ENCODE data around the gene EFHC2. TPM values are rescaled to one million over a fixed set of nuclear protein-coding genes. Genes with fewer than 3 reads are reported as not detected.

Gene EFHC2
- polyA plus RNA-seq, 1 donor from 2014 or later, result 0.22 TPM

DNA sequence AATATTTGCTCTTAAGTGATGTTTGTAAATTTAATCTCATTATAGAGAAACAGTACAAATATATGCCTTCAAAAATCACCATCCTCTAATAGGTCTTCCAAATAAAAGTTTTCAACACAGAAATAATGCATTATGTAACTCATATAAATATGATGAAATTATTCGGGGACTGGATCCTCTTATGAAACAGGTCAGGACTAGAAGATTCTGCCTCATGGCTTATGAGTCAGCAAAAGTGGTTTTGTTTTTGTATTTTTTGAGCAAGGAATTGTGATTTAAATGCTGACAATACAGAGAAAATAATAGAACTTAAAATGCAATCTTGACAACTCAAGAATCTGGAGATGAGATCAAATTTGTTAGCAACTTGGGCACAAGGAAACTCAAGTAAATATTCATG lies 190.6 kb downstream of the EFHC2 start:
- Histone ChIP-seq H3K27me3 (ENCODE audit: insufficient read depth, low read depth, low read length) (no peaks in the 10 kb centered on the region), H3K36me3 (ENCODE audit: insufficient read depth, low read length) (no peaks in the 10 kb centered on the region), H3K27ac (ENCODE audit: low read length) (peak overlapping the region; percentile 95), H3K79me2 (replicated peaks; ENCODE audit: insufficient read depth, low read length) (no peaks in the 10 kb centered on the region), H2AFZ (ENCODE audit: low read depth, low read length) (no peak overlapping the region), H3K9me2 (ENCODE audit: insufficient read depth, low read length) (no peaks in the 10 kb centered on the region), H4K20me1 (ENCODE audit: insufficient read depth) (no peaks in the 10 kb centered on the region), H3K9ac (ENCODE audit: low read length) (no peak overlapping the region), H3K9me3 (ENCODE audit: low read length) (no peaks in the 10 kb centered on the region), H3K4me2 (ENCODE audit: low read length) (no peak overlapping the region), H3K4me3 (ENCODE audit: low read length) (no peak overlapping the region), H3F3A (ENCODE audit: insufficient read depth, low read length, poor library complexity, severe bottlenecking) (no peaks in the 10 kb centered on the region)
- no peak for TF ChIP-seq MXI1 (conservative IDR thresholded peaks at IDR 0.05; ENCODE audit: poor library complexity, severe bottlenecking)
- TF ChIP-seq, protein P1, sequence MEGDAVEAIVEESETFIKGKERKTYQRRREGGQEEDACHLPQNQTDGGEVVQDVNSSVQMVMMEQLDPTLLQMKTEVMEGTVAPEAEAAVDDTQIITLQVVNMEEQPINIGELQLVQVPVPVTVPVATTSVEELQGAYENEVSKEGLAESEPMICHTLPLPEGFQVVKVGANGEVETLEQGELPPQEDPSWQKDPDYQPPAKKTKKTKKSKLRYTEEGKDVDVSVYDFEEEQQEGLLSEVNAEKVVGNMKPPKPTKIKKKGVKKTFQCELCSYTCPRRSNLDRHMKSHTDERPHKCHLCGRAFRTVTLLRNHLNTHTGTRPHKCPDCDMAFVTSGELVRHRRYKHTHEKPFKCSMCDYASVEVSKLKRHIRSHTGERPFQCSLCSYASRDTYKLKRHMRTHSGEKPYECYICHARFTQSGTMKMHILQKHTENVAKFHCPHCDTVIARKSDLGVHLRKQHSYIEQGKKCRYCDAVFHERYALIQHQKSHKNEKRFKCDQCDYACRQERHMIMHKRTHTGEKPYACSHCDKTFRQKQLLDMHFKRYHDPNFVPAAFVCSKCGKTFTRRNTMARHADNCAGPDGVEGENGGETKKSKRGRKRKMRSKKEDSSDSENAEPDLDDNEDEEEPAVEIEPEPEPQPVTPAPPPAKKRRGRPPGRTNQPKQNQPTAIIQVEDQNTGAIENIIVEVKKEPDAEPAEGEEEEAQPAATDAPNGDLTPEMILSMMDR (IDR thresholded peaks at IDR 0.05; ENCODE audit: poor library complexity, severe bottlenecking), result no peak
- TF ChIP-seq EZH2 (IDR thresholded peaks at IDR 0.05; ENCODE audit: borderline replicate concordance, insufficient read depth, low read length, poor library complexity, severe bottlenecking), result no peak
- TF ChIP-seq POLR2AphosphoS5 (IDR thresholded peaks at IDR 0.05), result no peak
- no peak for TF ChIP-seq RAD21 (conservative IDR thresholded peaks at IDR 0.05)
- TF ChIP-seq SMC3 (conservative IDR thresholded peaks at IDR 0.05; ENCODE audit: poor library complexity), result no peak
- TF ChIP-seq, protein P2, sequence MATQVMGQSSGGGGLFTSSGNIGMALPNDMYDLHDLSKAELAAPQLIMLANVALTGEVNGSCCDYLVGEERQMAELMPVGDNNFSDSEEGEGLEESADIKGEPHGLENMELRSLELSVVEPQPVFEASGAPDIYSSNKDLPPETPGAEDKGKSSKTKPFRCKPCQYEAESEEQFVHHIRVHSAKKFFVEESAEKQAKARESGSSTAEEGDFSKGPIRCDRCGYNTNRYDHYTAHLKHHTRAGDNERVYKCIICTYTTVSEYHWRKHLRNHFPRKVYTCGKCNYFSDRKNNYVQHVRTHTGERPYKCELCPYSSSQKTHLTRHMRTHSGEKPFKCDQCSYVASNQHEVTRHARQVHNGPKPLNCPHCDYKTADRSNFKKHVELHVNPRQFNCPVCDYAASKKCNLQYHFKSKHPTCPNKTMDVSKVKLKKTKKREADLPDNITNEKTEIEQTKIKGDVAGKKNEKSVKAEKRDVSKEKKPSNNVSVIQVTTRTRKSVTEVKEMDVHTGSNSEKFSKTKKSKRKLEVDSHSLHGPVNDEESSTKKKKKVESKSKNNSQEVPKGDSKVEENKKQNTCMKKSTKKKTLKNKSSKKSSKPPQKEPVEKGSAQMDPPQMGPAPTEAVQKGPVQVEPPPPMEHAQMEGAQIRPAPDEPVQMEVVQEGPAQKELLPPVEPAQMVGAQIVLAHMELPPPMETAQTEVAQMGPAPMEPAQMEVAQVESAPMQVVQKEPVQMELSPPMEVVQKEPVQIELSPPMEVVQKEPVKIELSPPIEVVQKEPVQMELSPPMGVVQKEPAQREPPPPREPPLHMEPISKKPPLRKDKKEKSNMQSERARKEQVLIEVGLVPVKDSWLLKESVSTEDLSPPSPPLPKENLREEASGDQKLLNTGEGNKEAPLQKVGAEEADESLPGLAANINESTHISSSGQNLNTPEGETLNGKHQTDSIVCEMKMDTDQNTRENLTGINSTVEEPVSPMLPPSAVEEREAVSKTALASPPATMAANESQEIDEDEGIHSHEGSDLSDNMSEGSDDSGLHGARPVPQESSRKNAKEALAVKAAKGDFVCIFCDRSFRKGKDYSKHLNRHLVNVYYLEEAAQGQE (IDR thresholded peaks at IDR 0.05; ENCODE audit: borderline replicate concordance), result no peak
- TF ChIP-seq EP300 (conservative IDR thresholded peaks at IDR 0.05; ENCODE audit: poor library complexity, severe bottlenecking), result no peak
- TF ChIP-seq TAF1 (IDR thresholded peaks at IDR 0.05; ENCODE audit: low read depth), result no peak

DNA sequence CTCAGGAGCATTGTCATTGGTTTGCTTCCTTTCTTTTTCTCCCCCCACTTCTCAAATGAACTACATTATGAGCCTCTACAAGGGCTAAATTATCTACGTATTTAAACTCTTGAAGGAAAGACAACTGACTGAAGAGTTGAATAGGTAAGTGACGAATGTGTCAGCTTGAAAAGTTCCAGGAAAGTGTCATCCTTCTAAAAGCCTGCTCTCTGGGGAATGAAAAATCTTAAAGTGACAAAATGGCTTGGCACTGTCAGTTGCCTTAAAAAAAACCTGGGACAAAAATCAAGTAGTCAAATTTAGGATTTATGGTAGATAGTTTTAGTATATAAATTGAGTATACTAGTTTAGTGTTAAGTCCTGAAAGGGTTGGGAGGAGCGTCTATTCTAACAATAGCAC lies 196.3 kb downstream of the EFHC2 start:
- H4K20me1 ChIP-seq (ENCODE audit: insufficient read depth), result no peaks in the 10 kb centered on the region
- H3F3A ChIP-seq (ENCODE audit: insufficient read depth, low read length, poor library complexity, severe bottlenecking), result no peaks in the 10 kb centered on the region
- peak overlapping the region; percentile 94 for H3K27ac ChIP-seq (ENCODE audit: low read length)
- no peak for TF ChIP-seq POLR2AphosphoS5 (IDR thresholded peaks at IDR 0.05)
- TF ChIP-seq EP300 (conservative IDR thresholded peaks at IDR 0.05; ENCODE audit: poor library complexity, severe bottlenecking), result peak; percentile 90
- H3K4me2 ChIP-seq (ENCODE audit: low read length), result no peak overlapping the region
- no peaks in the 10 kb centered on the region for H3K9me2 ChIP-seq (ENCODE audit: insufficient read depth, low read length)
- no peak overlapping the region for H3K4me3 ChIP-seq (ENCODE audit: low read length)
- no peaks in the 10 kb centered on the region for H3K9me3 ChIP-seq (ENCODE audit: low read length)
- no peaks in the 10 kb centered on the region for H3K27me3 ChIP-seq (ENCODE audit: insufficient read depth, low read depth, low read length)
- H2AFZ ChIP-seq (ENCODE audit: low read depth, low read length), result no peak overlapping the region
- no peaks in the 10 kb centered on the region for H3K79me2 ChIP-seq (replicated peaks; ENCODE audit: insufficient read depth, low read length)
- H3K9ac ChIP-seq (ENCODE audit: low read length), result peak overlapping the region; percentile 36
- no peaks in the 10 kb centered on the region for H3K36me3 ChIP-seq (ENCODE audit: insufficient read depth, low read length)
